NCI-H2171 (cell line): ENCODE results near the gene CFAP46.
A peak's percentile ranks its signal among the peaks of the same experiment; 100 is the strongest.
"Not testable (repeated sequence)": the region's sequence is repeated elsewhere in the genome, so short reads cannot be mapped to it uniquely, and the experiment has no call there.

Experiments used
- DNase-seq: peaks from one replicate; lab custom pipeline; 2025; lab: John Stamatoyannopoulos, UW

CFAP46 gene

DNA sequence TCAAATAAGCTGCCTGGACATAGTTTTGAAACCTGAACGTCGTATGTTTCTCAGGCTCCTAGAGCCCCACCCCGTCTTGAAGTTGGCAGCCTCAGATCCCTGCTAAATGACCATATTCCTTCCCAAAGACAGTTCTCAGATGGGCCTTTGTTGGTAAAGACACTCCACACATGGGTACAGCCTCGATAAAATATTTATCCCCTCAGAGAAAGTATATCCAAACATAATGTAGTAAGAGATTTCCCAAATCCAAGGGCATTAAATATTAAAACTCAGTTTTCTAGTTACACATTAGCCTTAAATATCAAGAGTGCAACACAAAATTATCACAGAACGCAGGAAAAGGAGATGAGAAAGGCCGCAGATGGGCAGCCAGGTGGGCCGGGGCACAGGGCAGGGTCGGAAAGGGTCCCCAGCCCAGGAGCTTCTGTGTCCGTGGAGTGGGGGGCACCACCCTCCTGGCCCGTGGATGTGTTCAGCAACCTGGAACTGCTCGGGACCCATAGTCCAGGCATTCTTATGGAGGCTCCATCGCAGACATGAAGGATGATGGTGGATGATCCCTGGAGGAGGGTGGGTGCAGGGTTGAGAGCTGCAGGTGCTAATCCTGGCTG lies 1.5 kb upstream of the CFAP46 start:
- no peak for DNase-seq

DNA sequence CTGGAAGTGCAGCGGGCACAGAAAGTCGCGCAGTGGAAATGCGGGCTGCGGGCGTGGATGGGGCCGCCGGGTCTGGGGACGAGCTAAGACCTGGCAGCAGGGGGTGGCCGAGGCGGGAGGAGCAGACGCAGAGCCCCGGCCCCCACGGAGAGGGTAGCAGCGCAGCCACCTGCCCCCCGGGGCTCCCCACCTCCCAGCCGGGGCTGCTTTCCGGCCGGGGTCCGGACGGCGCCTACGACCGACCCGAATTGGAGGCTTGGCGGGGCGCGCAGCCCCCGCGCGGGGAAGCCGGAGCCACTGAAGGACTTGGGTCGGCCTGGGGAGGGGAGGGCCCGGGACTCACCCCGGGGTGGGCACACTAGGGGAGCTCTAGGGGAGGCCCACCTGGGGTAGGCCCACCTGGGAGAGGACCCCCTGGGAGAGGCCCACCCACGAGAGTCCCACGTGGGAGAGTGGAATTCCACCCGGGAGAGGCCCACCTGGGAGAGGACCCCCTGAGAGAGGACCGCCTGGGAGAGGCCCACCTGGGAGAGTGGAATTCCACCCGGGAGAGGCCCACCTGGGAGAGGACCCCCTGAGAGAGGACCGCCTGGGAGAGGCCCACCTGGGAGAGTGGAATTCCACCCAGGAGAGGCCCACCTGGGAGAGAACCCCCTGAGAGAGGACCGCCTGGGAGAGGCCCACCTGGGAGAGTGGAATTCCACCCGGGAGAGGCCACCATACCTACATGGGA lies 854 bp upstream of the CFAP46 start:
- DNase-seq: no peak

DNA sequence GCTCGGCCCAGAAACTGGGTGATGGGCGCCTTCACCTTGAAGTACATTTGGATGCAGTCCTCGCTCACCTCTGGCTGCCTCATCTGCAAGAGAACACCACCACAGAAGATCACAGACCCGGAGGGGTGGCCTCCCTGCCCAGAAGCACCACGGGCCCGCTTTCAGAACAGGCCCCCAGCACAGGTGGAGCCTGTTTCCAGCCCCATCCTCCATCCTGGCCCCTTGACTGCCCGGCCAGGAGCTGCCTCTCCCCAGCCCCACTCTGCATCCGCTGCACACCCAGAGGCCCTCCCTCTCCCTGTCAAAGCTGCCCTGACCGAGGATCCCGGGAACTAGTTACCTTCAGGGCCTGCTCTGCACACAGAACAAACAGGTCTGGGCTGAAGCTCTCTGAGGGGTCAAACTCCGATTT lies 724 bp downstream of the CFAP46 start:
- no peak for DNase-seq

DNA sequence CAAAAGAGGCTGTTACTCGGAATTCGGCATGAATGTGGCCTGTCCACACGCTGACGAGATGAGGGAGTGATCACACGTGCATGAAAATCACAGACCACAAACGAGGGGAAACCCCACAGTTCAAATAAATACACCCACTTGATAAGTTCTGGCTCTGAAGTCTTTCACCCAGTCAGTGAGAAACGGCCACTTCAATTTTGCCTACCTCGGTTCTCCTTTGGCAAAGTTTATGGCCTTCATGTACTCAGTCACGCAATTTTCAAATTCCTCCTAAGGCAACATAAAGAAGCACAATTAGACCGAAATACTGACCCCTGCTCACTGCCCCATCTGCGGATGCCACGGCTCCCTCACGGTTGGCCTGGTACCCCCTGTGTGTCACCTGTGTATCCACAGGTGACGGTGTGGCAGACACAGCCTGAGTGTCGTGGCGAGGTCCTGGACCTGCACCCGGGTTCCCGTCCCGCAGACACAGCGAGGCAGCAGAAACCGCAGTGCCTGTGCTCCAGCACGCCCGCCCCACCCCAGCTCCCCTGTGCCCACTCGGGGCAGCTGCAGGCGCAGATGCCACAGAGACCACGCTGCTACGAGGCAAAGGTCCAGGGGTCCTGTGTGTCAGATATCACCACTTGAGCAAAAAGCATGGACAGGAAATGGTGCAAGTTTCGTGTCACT lies 1.4 kb downstream of the CFAP46 start:
- DNase-seq: no peak

DNA sequence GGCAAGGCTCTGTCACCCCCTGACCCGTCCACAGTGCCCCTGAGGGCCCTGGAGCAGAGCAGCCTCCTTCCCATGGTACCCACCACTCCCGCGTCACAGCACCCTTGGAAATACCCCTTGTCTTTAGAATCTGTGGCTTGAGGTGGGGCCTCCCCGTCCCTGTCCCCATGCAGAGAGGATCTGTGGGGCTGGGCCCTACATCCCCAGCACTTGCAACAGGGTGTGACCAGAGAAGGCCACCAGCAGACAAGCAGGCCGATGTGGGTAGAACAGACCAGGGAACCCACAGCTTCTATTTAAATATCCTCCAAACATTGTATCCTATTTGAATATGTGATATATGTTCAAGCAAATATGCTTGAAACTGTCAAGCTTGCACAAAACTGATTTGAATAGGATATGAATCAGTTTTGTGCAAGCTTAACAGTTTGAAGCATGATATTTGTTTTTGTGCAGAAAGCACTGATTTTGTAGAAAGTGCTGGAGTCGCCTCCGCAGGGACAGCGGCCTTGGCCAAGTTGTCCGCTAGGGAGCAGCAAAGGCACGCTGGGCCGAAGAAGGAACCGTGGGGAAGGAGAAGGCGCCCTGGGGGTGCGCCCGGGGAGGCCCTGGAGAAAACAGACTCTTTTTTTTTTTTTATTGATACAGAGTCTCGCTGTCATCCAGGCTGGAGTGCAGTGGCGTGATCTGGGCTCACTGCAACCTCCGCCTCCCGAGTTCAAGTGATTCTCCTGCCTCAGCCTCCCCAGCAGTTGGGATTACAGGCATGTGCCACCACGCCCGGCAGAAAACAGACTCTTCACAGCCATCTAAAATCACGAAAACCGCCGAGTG lies 2.2 kb downstream of the CFAP46 start:
- DNase-seq: no peak

DNA sequence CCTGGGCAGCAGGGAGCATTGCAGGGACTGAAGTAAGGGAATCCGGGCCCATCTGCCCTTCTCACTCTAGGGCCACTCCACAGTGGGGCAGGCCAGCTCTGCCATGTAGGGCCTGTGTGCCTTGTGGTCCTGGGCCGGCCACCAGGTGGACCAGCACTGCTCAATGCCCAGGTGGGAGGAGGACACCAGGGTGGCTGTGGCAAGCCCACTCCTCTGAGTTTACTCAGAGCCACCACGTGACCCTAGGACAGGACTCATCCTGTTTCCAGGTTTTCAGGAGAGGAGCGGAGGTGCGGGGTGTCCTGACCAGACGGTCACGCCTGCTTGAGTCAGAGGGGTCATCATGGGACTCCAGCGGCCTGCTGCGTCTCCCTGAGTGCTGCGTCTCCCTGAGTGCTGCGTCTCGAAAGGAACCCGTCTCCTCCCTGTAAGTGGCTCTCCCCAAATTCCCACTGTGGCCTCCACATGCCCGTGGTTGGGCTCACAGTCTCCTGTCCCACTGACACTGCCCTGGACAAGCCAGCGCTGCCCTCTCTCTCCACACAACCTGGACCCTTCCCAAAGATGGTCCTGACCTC lies 2.9 kb downstream of the CFAP46 start:
- DNase-seq: no peak

DNA sequence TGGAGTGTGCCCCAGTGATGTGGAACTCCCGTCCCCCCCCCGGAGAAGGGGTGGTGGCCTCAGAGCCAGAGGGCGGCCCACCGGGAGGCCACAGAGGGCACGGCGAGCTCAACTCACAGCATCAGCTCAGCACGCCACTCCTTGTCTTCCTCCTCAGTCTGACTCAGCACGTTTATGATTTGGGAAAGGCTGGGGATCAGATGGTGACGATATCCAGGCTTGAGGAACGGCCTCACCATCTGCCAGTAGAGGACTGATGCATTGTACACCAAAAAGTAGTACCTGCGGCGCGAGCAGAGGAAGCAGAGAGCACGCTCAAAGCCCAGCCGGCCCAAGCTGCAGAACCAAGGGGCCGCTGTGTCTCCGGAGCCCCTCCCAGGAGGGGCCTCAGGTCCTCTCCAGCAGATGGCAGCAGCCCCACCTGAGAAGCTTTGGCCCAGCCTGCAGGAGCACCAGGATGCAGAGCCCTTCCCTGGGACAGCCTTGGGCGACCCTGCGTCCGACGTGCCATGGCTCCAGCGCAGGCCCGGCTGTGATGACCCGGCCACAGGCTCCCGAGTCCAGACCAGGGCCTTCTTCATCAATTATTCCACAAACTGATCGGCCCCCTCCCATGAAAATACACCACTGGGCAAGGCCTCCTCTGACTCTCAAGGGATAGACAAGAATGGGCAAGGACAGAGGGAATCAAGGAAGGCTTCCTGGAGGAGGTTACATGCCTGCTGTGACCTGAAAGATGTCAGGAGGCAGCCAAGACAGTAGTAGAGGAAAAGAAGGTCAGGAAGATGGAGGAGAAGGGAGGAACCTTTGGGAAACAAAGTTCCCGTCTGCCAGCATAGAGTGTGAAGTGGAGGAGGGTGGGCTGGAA lies 3.7 kb downstream of the CFAP46 start:
- peak; percentile 54 for DNase-seq

DNA sequence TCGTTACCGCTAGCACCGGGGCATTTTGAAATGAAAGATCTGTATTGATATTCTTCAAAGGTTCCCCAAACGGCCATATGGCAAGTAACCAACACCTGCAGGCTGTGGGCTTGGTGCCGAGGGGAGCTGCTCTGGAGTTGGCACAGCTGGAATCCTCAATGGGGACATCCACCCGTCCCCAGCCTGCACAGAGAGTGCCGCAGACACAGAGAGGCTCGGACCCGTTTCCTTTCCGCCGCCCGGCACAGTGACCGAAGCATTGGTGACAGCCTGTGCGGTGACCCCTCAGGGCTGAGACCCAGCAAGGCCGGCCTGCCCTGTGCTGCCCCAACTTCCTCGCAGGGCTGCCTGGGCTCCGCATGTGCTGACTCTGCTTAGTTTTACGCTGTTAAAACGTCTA lies 4.5 kb downstream of the CFAP46 start:
- peak; percentile 48 for DNase-seq

DNA sequence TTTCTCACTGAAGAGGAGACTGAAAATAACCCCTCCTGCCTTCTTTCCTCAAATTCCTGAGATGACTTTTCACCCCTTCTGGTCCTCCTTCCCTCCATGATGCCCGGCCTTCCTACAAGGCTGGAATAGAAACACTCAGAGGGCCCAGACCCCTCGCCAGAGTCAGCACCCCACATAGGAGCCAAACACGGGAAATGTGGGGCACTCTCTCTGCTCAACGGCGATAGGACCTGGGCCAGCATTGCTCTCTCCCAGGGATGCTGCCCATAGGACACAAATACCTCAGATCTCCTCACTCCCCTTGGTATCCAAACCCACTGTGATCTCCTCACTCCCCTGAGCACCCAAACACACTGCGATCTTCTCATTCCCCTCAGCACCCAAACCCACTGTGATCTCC lies 7.4 kb downstream of the CFAP46 start:
- no peak for DNase-seq

DNA sequence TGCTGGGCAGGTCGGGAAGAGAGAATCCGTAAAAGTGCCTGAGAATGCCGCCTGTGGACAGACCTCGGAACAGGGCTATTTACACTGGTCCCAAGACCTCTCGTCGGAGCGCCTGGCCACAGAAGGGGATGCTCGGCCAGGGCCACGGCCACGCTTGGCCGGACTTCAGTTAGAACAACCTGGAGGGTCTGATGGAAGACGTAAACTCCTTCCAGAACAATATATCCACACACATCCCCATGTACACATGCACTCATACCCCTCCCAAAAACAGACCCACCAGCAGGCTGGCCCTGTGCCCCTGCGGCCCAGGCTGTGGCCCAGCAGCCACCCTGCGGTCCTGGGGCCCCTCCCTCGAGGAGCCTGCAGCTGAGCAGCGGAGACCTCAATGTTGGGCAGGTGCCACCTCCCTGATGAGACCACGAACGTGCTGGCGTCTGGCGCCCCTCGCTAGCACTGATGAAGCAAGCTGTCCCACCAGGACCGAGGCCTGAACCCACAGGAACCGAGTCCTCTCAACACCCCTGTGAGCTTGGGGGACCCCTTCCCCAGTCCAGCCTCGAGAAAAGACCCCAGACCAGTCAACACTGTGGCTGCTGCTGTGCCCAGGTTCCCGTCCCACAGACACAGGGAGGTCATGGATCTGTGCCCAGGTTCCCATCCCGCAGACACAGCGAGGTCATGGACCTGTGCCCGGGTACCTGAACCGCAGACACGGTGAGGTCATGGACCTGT lies 8.9 kb downstream of the CFAP46 start:
- no peak for DNase-seq

DNA sequence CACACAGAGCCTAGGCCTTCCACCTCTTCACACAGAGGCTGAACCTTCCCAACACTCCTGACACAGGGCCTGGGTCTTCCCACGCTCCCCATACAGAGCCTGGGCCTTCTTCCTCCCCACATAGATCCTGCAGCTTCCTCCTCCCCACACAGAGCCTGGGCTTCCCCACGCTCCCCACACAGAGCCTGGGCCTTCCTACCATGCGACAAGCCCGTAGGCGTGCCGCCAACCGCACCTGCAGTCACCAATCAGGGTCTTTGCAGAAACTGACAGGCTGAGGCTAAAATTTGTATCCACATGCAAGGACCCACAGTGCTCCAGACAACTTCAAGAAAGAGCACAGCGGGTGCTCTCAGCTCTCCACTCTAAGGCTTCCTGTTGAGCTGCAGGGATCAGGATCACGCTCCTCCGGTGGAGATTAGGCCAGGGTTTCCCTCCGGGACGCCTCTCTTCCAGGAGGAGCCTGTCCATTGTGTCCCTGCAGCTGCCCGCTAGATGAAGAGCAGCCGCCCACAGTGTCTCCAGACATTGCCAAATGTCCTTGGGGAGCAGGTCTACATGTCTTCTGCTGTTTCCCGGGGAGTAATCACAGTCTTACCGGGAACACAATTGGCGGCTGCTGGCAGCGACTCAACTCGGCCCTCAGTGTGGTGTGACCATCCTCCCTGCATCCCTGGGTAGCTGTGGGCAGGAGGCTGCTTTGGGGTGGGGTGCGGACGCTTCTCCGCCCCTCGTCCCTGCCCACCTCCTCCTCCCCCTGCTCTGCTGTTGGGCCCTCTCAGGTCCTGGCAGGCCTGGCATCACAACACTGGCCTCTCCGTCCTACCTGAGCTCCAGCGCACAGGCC lies 9.7 kb downstream of the CFAP46 start:
- no peak for DNase-seq

DNA sequence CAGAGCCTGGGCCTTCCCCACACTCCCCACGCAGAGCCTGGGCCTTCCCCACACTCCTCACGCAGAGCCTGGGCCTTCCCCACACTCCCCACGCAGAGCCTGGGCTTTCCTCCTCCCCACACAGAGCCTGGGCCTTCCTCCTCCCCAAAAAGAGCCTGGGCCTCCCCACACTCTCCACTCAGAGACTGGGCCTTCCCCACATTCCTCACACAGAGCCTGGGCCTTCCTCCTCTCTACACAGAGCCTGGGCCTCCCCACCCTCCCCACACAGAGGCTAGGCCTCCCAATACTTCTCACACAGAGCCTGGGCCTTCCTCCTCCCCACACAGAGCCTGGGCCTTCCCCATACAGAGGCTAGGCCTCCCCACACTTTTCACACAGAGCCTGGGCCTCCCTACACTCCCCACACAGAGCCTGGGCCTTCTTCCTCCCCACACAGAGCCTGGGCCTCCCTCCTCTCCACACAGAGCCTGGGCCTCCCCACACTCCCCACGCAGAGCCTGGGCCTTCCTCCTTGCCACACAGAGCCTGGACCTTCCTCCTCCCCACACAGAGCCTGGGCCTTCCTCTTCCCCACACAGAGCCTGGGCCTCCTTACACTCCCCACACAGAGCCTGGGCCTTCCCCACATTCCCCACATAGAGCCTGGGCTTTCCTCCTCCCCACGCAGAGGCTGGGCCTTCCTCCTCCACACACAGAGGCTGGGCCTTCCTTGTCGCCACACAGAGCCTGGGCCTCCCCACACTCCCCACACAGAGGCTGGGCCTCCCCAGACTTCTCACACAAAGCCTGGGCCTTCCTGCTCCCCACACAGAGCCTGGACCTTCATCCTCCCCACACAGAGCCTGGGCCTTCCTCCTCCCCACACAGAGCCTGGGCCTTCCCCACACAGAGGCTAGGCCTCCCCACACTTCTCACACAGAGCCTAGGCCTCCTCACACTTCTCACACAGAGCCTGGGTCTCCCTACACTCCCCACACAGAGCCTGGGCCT lies 10.8 kb downstream of the CFAP46 start:
- DNase-seq: not testable (repeated sequence)

DNA sequence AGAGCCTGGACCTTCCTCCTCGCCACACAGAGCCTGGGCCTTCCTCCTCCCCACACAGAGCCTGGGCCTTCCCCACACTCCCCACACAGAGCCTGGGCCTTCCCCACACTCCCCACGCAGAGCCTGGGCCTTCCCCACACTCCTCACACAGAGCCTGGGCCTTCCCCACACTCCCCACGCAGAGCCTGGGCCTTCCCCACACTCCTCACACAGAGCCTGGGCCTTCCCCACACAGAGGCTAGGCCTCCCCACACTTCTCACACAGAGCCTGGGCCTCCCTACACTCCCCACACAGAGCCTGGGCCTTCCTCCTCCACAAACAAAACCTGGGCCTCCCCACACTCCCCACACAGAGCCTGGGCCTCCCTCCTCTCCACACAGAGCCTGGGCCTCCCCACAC lies 11.7 kb downstream of the CFAP46 start:
- not testable (repeated sequence) for DNase-seq

DNA sequence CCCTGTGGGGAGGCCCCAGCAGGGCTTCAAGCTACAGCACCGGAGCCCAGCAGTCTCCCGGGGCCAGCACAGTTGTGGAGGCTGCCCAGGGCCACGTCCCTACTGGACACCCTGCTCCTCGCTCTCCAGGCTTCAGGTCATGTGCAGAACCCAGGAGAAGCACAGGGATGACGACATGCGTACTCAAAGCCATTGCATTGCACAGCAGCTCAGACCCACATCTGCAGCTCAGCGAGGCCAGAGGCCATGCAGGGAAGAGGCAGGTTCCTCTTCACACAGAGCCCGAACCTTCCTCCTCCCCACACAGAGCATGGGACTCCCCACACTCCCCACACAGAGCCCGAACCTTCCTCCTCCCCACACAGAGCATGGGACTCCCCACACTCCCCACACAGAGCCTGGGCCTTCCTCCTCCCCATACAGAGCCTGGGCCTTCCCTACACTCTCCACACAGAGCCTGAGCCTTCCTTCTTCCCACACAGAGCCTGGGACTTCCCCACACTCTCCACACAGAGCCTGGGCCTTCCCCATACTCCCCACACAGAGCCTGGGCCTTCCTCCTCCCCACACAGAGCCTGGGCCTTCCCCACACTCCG lies 12.3 kb downstream of the CFAP46 start:
- DNase-seq: no peak

DNA sequence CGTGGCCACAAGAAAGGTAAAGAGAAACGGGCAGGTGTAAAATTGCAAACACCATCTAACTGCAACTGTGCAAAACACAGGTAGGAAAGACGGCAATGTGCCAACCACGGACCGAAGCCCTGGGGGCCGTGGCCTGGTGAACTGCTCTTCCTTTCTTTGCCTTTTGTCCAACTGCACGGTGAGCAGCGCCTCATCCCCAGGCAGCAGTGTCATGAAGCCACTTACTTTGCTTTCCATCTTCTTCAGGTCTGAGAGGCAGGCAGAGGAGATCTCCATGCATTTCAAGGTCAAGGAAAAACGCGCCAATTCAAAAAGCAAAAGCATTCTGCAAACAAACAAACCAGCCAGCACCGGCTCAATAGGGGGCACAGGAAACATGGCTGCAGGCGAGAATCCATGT lies 12.9 kb downstream of the CFAP46 start:
- DNase-seq: no peak

DNA sequence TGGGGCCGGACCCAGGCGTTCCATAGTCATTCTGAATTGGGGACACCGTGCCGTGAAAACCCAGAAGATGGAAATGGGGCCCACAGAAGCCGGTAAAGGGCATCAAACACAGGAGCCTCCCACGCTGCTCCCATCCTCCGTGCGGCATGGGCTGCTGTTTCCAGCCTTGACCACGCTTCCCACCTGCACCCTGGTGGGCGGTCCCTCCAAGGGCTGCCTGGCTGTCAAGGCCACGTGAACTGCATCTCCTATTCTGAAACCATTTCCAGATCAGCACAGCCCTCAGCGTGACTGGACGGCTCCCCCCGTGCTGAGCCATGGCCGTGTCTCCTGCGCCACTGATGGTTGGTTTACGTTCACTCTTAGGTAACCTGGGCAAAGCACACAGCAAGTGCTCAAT lies 14.1 kb downstream of the CFAP46 start:
- no peak for DNase-seq

DNA sequence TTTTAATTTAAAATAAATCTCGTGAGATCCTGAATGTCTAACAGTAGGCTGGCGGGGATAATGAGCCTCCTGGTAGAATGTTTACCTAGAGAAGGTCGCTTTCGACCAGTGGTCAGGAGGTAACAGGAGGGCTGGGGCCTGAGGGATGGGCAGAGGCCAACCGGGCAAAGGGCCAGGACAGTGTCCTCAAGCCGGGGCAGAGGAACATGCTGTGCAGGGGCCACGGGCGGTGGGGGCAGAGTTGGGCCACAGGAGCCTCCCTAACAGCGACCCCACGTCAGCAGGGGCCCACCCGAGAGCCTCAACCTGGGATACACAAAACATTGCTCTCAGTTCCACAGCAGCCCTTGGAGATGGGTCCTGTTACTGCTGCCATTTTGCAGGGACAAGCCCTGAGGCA lies 14.5 kb downstream of the CFAP46 start:
- no peak for DNase-seq
